Astrocyte of the cerebellum (primary cell): ENCODE results near the gene ZNFX1.

Experiments
- DNase-seq: peaks from one replicate; pipeline ENCODE4 v3.0.0-alpha.2; 2011; ENCODE audit warnings: low read depth
- H3K4me3 ChIP-seq: 2 replicates; pipeline ENCODE4 v1.5.1; 2011; ENCODE audit warnings: mild to moderate bottlenecking, low read depth, low read length, moderate library complexity
- in situ Hi-C: cut with HindIII; loops from 2 replicates; pipeline ENCODE4 v1.10.0; 2017; ENCODE audit warnings: low sequenced_read_pairs
- TF ChIP-seq, protein P1 (sequence below): IDR thresholded peaks from 2 replicates; pipeline ENCODE4 v1.5.1; 2012; ENCODE audit warnings: low read length, low read depth, moderate library complexity, mild to moderate bottlenecking; ENCODE audit errors: missing control alignments

ZNFX1 gene

DNA sequence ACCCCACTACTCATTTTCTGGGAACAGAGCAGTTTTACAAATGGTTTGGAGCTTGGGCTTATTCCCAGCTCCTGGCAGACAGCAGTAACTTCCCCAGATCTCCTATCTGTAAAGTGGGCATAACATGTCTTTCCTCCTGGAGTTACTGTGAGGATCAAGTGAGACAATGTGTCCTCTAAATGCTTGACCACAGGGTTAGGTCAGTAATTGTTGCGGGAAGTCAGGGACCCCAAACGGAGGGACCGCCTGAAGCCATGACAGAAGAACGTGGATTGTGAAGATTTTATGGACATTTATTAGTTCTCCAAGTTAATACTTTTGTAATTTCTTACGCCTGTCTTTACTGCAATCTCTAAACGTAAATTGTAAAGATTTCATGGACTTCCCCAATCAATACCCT lies 15.3 kb upstream of the ZNFX1 start:
- in situ Hi-C loops: no loop called here
- no peak for DNase-seq
- TF ChIP-seq, protein P1, sequence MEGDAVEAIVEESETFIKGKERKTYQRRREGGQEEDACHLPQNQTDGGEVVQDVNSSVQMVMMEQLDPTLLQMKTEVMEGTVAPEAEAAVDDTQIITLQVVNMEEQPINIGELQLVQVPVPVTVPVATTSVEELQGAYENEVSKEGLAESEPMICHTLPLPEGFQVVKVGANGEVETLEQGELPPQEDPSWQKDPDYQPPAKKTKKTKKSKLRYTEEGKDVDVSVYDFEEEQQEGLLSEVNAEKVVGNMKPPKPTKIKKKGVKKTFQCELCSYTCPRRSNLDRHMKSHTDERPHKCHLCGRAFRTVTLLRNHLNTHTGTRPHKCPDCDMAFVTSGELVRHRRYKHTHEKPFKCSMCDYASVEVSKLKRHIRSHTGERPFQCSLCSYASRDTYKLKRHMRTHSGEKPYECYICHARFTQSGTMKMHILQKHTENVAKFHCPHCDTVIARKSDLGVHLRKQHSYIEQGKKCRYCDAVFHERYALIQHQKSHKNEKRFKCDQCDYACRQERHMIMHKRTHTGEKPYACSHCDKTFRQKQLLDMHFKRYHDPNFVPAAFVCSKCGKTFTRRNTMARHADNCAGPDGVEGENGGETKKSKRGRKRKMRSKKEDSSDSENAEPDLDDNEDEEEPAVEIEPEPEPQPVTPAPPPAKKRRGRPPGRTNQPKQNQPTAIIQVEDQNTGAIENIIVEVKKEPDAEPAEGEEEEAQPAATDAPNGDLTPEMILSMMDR: no peak
- no peak overlapping the region for H3K4me3 ChIP-seq

GRCh38 chr20:49292010-49292409 lies 14.2 kb upstream of the ZNFX1 start:
- in situ Hi-C loops: no loop called here
- H3K4me3 ChIP-seq: no peak overlapping the region
- DNase-seq: no peak
- TF ChIP-seq, protein P1: no peak

DNA sequence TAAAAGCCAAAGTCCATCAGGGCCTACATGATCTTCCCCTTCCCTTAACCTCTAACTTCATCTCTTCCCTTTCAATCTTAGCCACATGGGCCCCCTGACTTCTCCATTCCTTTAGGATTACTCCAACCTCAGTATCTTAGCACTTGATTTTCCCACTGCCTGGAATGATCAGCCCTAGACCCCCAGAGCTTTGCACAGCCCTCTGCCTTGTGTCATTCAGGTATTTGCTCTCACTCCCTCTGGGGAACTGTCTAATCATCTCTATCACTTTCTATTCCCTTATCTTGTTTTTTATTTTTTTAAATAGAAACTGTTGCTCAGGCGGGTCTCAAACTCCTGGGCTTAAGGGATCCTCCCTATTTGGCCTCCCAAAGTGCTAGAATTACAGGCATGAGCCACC lies 13.3 kb upstream of the ZNFX1 start:
- no peak overlapping the region for H3K4me3 ChIP-seq
- no peak for DNase-seq
- in situ Hi-C loops: no loop called here
- TF ChIP-seq, protein P1: no peak

DNA sequence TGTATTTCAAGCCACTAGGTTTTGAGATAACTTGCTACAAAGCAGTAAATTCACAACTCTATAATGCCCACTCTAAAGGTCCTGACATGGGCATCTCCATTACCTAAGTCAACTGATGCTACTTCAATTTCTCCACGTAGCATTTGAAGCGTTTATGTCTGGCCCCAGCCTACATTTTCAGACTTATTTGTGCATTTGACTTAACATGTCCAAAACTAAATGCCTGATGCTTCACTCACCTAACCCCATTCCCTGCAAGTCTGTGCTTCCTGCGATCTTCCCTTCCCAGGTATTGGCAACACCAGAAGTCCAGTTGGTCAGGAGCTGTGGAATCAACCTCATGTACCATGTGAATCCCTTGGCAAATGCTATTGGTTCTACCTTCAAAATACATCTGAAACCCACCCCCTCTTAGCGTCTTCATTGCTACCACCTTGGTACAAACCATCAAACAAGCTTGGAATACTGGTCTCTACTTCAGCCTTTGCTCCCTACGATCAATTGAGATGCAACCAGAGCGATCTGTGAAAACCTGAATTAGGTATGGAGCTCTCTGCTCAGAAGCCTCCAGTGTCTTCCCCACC lies 12.8 kb upstream of the ZNFX1 start:
- no peak overlapping the region for H3K4me3 ChIP-seq
- no peak for DNase-seq
- in situ Hi-C loops: no loop called here
- TF ChIP-seq, protein P1: no peak

- no peak overlapping the region for H3K4me3 ChIP-seq
- TF ChIP-seq, protein P1: no peak
- in situ Hi-C loops: loop anchor here (5.0 kb wide), 1 partner anchor 33 kb away; no protein-coding TSS in a partner anchor
- no peak for DNase-seq
Measured at GRCh38 chr20:49288784-49289696, 11.2 kb upstream of the ZNFX1 start.

DNA sequence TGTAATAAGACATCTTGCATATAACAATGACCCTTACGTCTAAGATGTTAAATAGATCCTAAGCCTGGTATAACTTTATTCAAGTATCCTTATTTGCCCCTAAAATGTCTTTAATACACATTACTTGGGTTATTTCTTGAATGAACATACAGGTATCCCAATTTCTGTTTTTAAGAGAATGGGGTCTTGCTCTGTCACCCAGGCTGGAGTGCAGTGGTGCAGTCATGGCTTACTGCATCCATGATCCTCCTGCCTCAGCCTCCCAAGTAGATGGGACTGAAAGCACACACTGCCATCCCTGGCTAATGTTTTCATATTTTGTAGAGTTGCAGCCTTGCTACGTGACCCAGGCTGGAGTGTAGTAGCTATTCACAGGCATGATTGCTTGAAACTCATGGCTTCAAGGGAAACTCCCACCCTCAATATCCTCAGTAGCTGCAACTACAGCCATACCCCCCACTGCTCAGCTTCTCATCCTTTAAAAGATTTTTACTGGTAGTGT lies 10.4 kb upstream of the ZNFX1 start:
- no peak overlapping the region for H3K4me3 ChIP-seq
- in situ Hi-C loops: loop anchor here (5.0 kb wide), 1 partner anchor 34 kb away; no protein-coding TSS in a partner anchor
- TF ChIP-seq, protein P1: no peak
- DNase-seq: no peak
